NCI-H2081 (cell line): ENCODE results near the gene SFXN1.

Experiments
- DNase-seq, 2 experiments: peaks; one replicate each; lab custom pipeline; 2025; lab: John Stamatoyannopoulos, UW

The SFXN1 gene

GRCh38 chr5:175575301-175575700, 96.9 kb downstream of the SFXN1 start:
- DNase-seq, result no peak

- no peak for DNase-seq
These were observed 97.7 kb downstream of the SFXN1 start for GRCh38 chr5:175576096-175576495.

GRCh38 chr5:175576591-175576990, 98.2 kb downstream of the SFXN1 start:
- no peak for DNase-seq
